HG02610 (cell line): Measurements from ENCODE around the gene C4orf50.
"Not testable (repeated sequence)": the region's sequence is repeated elsewhere in the genome, so short reads cannot be mapped to it uniquely, and the experiment has no call there.

Experiments
- ATAC-seq: cut with Tn5 transposase; IDR thresholded peaks from one replicate; pipeline ENCODE4 v1.9.1; 2021; ENCODE audit warnings: mild to moderate bottlenecking, moderate library complexity; ENCODE audit not compliant: unreplicated experiment

Gene C4orf50

DNA sequence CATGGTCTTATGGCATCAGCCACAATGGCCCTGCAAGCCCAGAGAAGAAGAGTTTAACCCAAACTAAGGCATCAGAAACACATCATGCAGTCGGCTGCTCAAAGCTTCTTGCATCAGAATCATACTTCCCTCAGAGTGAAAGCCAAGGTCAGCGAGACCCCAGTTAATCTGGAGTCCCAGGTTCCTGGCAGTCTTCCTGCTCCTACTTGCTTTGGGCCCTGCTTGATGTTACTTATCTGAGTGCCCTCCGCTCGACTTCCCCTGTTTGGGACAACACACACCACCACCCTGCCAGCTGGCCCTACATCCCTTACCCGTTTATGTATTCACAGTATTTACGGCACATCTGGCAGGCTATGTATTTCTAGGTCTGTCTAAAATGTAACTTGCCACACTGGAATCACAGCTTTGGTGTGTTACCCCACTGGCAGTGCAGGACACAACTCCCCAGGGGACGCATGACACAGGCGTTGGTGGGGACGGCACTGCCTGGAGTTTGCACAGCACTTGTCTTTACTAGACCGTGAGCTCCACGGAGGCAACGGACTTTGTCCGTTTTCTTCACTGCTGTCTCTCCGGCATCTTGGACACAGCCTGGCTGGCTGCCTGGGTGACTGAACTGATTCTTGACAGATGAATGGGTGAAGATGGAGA is 148.1 kb downstream of the C4orf50 start:
- ATAC-seq = no peak

DNA sequence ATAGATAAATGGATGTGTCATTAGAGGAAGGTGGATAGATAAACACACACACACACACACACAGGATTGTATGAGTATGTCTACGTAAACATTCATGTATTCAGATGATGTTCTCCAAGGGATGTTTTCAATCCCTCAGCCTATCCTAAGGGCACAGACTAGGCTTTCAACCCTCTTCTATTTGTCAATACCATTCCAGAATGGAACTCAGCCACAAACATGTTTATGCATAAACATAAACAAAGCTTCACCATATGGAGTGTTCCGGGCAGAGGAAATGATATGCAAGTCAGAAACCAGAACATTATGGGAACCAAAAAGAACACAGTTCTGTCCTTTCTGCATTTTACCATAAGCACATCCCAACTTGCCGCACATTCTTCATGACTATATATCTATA is 150.4 kb downstream of the C4orf50 start:
- no peak for ATAC-seq

GRCh38 chr4:5866841-5867813 is 151.1 kb downstream of the C4orf50 start:
- no peak for ATAC-seq

GRCh38 chr4:5865896-5866599 is 152.2 kb downstream of the C4orf50 start:
- no peak for ATAC-seq

DNA sequence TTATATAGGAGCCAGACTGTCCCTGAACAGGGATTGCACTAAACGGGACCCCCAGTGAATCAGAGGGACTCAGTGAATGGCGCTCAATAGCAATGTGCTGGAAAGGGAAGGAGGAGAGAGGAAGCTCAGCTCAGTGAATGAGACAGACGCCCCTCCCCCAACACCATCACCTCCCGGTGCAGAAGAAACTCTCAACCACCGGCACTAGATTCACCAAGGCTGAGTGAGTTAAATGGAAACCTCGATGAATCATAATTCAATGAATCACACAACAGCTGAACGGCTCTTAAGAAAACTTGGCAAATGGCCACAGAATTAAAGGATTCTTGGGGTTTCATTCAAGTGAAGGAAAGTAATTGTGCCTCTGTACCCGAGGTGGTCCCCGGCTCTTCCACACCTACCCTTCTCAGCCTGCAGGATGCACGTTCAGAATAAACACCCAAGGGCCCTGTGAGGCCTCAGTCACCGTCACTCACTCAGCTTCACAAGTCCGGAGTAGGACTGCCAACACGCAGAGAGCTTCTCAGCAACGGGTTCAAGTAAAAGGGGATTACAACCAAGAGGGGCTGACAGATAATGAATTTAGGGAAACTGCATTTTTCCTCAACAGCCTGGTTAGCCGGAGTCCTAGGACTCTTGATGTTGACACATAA is 154.6 kb downstream of the C4orf50 start:
- ATAC-seq = no peak

- ATAC-seq = no peak
These were observed 160.0 kb downstream of the C4orf50 start for GRCh38 chr4:5858020-5858769.

GRCh38 chr4:5857199-5857598 is 161.0 kb downstream of the C4orf50 start:
- ATAC-seq = no peak

DNA sequence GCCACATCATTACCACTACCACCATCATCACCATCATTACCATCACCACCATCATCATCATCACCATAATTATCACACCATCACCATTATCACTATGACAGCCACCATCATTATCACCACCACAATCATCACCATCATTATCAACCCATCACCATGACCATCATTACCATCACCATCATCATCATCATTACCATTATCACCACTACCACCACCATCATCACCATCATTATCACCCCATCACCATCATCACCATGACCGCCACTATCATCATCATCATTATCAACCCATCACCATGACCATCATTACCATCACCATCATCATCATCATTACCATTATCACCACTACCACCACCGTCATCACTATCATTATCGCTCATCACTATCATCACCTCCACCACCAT is 161.9 kb downstream of the C4orf50 start:
- not testable (repeated sequence) for ATAC-seq

DNA sequence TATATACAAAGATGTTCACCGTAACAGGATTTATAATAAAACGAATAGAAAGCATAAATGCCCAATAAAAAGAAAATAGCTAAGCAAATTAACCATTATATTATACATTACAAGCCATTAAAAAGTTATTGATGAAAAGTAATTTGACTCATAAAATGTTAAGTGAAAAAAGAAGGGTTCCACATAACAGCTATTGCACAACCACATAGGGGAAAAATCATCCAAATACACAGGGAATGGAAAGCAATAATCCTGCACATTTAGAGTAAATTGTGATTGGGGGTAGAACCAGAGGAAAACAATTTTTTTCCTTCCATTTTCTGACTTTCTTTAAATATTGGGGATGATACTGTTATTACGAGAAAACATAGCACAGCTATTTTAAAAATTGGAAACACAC is 163.3 kb downstream of the C4orf50 start:
- no peak for ATAC-seq

DNA sequence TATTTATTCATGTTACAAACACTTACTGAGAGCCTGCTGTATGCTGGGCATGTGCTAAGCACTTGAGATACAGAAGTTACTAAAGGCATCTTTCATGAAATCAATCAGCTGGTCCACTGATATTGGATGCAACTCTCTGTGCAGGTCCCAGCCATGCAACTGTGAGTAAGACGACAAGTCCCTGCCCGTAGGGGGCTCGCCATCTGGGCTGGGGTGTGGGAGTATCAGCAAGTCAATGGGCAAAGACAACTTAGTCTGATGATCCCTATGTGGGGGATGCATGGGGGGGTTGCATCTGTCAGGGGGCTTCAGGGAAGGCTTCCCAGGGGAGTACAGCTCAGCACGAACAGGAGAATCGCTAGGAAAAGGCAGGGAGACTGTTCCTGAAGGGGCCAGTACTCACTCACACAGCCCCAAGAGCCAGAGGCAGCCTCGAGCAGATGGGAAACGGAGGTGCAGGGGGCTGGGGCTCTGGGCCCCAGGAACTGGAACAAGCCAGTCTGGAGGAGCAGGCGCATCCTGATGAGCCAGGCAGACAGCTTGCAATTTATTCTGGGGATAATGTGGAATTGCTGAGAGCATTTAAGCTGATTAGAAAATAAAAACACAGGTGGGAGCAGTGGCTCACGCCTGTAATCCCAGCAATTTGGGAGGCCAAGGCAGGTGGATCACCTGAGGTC is 165.6 kb downstream of the C4orf50 start:
- ATAC-seq = no peak

- no peak for ATAC-seq
These were observed 166.5 kb downstream of the C4orf50 start for GRCh38 chr4:5851637-5852301.
